PC-3 (cell line): ENCODE results near the gene RBAK. TPM values are rescaled to one million over a fixed set of nuclear protein-coding genes. Genes with fewer than 3 reads are reported as not detected.
"Not testable (repeated sequence)": the region's sequence is repeated elsewhere in the genome, so short reads cannot be mapped to it uniquely, and the experiment has no call there.

Experiments used
- ATAC-seq: fragments of 200-7000 bp; cut with Tn5 transposase; 2 replicates; pipeline ENCODE4 v1.9.1; 2020; ENCODE audit warnings: mild to moderate bottlenecking, moderate library complexity
- BruUV-seq: library from RNA; stranded (reverse); fragments of 400-500 nt; replicated peaks from 2 replicates; lab custom pipeline; 2021; lab: Mats Ljungman, UMichigan
- CTCF ChIA-PET: fragments of 300-600 bp; sonication (Branson Sonifier 250); formaldehyde crosslinking; loops from one replicate; lab custom pipeline; 2022; ENCODE audit warnings: antibody characterized with exemption; lab: Charles Lee
- POLR2A ChIA-PET: fragments of 300-600 bp; sonication (Branson Sonifier 250); formaldehyde crosslinking; loops from one replicate; lab custom pipeline; 2022; ENCODE audit warnings: antibody characterized with exemption; ENCODE audit not compliant: unreplicated experiment; lab: Charles Lee
- DNase-seq: peaks from one replicate; pipeline ENCODE4 v3.0.0-alpha.2; 2015
- H2AFZ ChIP-seq: fragments of 300-600 bp; sonication (generic); 2 replicates; pipeline ENCODE4 v1.6.0; 2016; ENCODE audit warnings: antibody characterized with exemption, low read length
- H3F3A ChIP-seq: fragments of 300-600 bp; sonication (generic); one replicate; pipeline ENCODE4 v1.6.0; 2017; ENCODE audit warnings: antibody characterized with exemption, low read length, control low read depth, mild to moderate bottlenecking; ENCODE audit not compliant: unreplicated experiment
- H3K27ac ChIP-seq: fragments of 300-600 bp; sonication (generic); 2 replicates; pipeline ENCODE4 v1.5.1; 2016; ENCODE audit warnings: mild to moderate bottlenecking, low read length
- H3K27me3 ChIP-seq: fragments of 300-600 bp; sonication (generic); 2 replicates; pipeline ENCODE4 v1.6.1; 2016; ENCODE audit warnings: low read length, mixed read lengths
- H3K36me3 ChIP-seq: fragments of 300-600 bp; sonication (generic); 2 replicates; pipeline ENCODE4 v1.6.1; 2016; ENCODE audit warnings: low read depth, mixed run types, low read length, mixed read lengths
- H3K4me1 ChIP-seq: fragments of 300-600 bp; sonication (generic); 2 replicates; pipeline ENCODE4 v1.5.1; 2016; ENCODE audit warnings: low read length; ENCODE audit not compliant: insufficient read depth
- H3K4me2 ChIP-seq: fragments of 300-600 bp; sonication (generic); 2 replicates; pipeline ENCODE4 v1.6.0; 2016; ENCODE audit warnings: low read length
- H3K4me3 ChIP-seq: fragments of 300-600 bp; sonication (generic); 2 replicates; pipeline ENCODE4 v1.5.1; 2016; ENCODE audit warnings: mild to moderate bottlenecking, low read length, mixed read lengths
- H3K79me2 ChIP-seq: fragments of 300-600 bp; sonication (generic); 2 replicates; pipeline ENCODE4 v1.6.1; 2017; ENCODE audit warnings: low read length, mixed read lengths
- H3K9ac ChIP-seq: fragments of 300-600 bp; sonication (generic); 2 replicates; pipeline ENCODE4 v1.6.0; 2016; ENCODE audit warnings: mild to moderate bottlenecking, low read length
- H3K9me2 ChIP-seq: fragments of 300-600 bp; sonication (generic); replicated peaks from 2 replicates; pipeline ENCODE4 v1.6.1; 2016; ENCODE audit warnings: mixed run types, low read length, mixed read lengths
- H3K9me3 ChIP-seq: fragments of 300-600 bp; sonication (generic); 2 replicates; pipeline ENCODE4 v1.6.1; 2016; ENCODE audit warnings: low read length, mixed read lengths
- H4K20me1 ChIP-seq: fragments of 300-600 bp; sonication (generic); 2 replicates; pipeline ENCODE4 v1.6.1; 2016; ENCODE audit warnings: low read length, mixed read lengths
- EZH2 ChIP-seq: fragments of 300-600 bp; sonication (generic); IDR thresholded peaks from one replicate; pipeline ENCODE4 v1.6.1; 2017; ENCODE audit warnings: antibody characterized with exemption, mild to moderate bottlenecking, low read length; ENCODE audit not compliant: unreplicated experiment
- EZH2phosphoT487 ChIP-seq: fragments of 300-600 bp; sonication (generic); IDR thresholded peaks from 2 replicates; pipeline ENCODE4 v1.6.1; 2018; ENCODE audit warnings: mild to moderate bottlenecking, antibody characterized with exemption, low read length, borderline replicate concordance
- intact Hi-C: fragments of 100-400 bp; cut with micrococcal nuclease; formaldehyde crosslinking; loops from 2 replicates; pipeline ENCODE4 v1.9.0; 2023
- total RNA-seq: library from RNA; depleted of rRNA; stranded (reverse); fragments of >200 nt; gene quantifications from 2 replicates; pipeline ENCODE4 v1.2.3, GENCODE V29; 2014
- TF ChIP-seq, protein P1 (sequence below): fragments of 300-600 bp; sonication (generic); conservative IDR thresholded peaks from 2 replicates; pipeline ENCODE4 v1.5.1; 2017; ENCODE audit warnings: antibody characterized with exemption, low read depth, mild to moderate bottlenecking, low read length

RBAK gene
- total RNA-seq, 1 experiment from 2014 or later = 7.0 TPM

DNA sequence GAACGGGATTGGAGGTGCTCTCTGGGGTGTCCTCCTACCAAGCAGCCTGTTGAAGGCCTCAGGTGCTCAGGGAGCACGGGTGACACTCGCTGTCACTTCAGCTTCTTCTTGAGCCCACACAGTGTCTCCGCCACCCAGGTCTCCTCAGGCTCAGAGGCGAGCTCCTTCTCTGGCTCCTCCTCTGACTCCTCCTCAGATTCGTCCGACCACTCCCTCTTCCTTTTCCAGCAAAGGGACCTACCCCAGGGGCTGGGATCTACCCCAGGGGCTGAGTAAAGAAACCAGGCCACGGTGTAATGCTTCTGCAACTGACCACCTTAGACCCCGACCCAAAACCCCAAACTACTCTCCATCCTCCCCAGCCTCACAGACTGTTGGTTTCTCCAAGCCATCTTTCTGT lies 9.2 kb upstream of the RBAK start:
- Histone ChIP-seq H3K79me2 (no peaks in the 10 kb centered on the region), H3K9me3 (no peaks in the 10 kb centered on the region), H3K4me2 (no peak overlapping the region), H3F3A (no peaks in the 10 kb centered on the region), H3K9me2 (no peaks in the 10 kb centered on the region), H3K36me3 (no peaks in the 10 kb centered on the region), H3K4me3 (no peak overlapping the region), H3K9ac (no peak overlapping the region), H4K20me1 (no peaks in the 10 kb centered on the region), H2AFZ (no peak overlapping the region), H3K27me3 (no peaks in the 10 kb centered on the region), H3K4me1 (no peaks in the 10 kb centered on the region), H3K27ac (no peak overlapping the region)
- no peak for TF ChIP-seq EZH2
- no peak for TF ChIP-seq EZH2phosphoT487
- TF ChIP-seq, protein P1, sequence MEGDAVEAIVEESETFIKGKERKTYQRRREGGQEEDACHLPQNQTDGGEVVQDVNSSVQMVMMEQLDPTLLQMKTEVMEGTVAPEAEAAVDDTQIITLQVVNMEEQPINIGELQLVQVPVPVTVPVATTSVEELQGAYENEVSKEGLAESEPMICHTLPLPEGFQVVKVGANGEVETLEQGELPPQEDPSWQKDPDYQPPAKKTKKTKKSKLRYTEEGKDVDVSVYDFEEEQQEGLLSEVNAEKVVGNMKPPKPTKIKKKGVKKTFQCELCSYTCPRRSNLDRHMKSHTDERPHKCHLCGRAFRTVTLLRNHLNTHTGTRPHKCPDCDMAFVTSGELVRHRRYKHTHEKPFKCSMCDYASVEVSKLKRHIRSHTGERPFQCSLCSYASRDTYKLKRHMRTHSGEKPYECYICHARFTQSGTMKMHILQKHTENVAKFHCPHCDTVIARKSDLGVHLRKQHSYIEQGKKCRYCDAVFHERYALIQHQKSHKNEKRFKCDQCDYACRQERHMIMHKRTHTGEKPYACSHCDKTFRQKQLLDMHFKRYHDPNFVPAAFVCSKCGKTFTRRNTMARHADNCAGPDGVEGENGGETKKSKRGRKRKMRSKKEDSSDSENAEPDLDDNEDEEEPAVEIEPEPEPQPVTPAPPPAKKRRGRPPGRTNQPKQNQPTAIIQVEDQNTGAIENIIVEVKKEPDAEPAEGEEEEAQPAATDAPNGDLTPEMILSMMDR = no peak
- ATAC-seq (no peak), DNase-seq (no peak)
- no TSS peak for BruUV-seq
- ChIA-PET CTCF (no interaction called here), POLR2A (no interaction called here)
- intact Hi-C loops = no loop called here

DNA sequence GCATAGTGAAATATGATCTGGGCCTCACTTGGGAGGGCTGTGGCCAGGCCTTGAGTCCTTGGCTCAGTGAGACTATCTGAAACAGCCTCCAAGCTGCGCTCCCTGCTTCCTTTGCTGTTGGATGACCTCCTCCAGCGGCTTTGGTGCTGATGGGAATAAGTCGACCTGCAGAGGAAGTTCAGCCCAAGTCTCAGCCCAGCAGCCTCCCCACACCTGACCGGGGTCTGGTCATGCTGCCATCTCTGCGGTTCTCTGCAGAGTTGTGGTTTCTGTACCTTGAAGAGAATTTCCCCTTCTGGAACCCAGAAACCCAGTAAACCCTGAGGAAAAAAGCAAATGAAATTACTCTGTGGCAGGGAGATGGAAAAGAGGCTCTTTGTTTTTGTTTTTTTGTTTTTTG lies 4.6 kb upstream of the RBAK start:
- TF ChIP-seq EZH2phosphoT487 = no peak
- no peak for TF ChIP-seq EZH2
- TF ChIP-seq, protein P1 = no peak
- no peak overlapping the region for H3K4me3 ChIP-seq
- intact Hi-C loops = no loop called here
- peaks cover 4% of the 10 kb centered on the region for H3K79me2 ChIP-seq
- no peaks in the 10 kb centered on the region for H3K4me1 ChIP-seq
- H3K9me3 ChIP-seq = no peaks in the 10 kb centered on the region
- no peak overlapping the region for H3K27ac ChIP-seq
- no peaks in the 10 kb centered on the region for H3F3A ChIP-seq
- no peaks in the 10 kb centered on the region for H3K9me2 ChIP-seq
- ATAC-seq = no peak
- H3K4me2 ChIP-seq = no peak overlapping the region
- no TSS peak for BruUV-seq
- H3K36me3 ChIP-seq = no peaks in the 10 kb centered on the region
- H2AFZ ChIP-seq = no peak overlapping the region
- H3K9ac ChIP-seq = no peak overlapping the region
- H4K20me1 ChIP-seq = no peaks in the 10 kb centered on the region
- no peak for DNase-seq
- no peaks in the 10 kb centered on the region for H3K27me3 ChIP-seq
- POLR2A ChIA-PET = no interaction called here
- CTCF ChIA-PET = no interaction called here

DNA sequence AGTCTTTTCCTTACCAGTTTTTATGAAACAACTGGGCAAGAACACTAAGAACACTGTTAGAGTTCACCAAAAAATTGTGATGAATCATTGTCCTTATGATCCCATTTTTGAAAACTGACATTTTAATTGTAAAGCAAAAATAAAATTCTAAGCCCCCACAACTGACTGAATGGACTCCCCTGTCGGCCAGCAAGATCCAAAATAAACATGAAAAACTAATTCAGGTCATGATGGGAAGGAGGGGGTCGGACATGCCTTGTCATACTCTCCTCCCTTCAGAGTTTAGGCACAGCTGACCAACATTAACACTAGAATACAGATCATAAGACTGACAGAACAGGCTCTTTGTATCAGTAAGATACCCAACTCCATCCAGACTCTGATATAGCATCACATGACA lies 2.0 kb upstream of the RBAK start:
- CTCF ChIA-PET = no interaction called here
- Histone ChIP-seq H3K79me2 (peaks cover 17% of the 10 kb centered on the region), H3K9ac (no peak overlapping the region), H3K27me3 (no peaks in the 10 kb centered on the region), H3K4me3 (no peak overlapping the region), H3F3A (no peaks in the 10 kb centered on the region), H3K4me2 (no peak overlapping the region), H3K9me2 (no peaks in the 10 kb centered on the region), H3K27ac (no peak overlapping the region), H2AFZ (no peak overlapping the region), H4K20me1 (no peaks in the 10 kb centered on the region), H3K36me3 (no peaks in the 10 kb centered on the region), H3K4me1 (no peaks in the 10 kb centered on the region), H3K9me3 (no peaks in the 10 kb centered on the region)
- BruUV-seq = no TSS peak
- ATAC-seq = no peak
- POLR2A ChIA-PET = no interaction called here
- no peak for DNase-seq
- TF ChIP-seq EZH2phosphoT487 (no peak), EZH2 (no peak)
- TF ChIP-seq, protein P1 = no peak
- intact Hi-C loops = no loop called here

DNA sequence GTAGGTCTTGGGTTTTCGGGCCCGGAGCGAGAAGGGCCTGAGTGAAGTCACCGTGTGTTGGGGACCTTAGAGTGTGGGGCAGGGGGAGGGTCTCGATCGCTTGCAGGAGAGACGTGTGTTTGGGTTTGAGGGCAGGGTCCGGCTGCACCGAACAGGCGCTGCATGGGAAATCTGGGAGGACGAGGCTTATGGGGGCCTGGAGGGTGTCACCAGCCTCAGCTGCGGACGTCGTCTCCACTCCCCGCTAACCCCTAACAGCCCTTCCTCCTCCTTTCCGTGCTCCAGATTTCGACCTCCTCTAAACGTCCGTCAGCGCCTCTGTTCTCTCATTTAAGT lies 705 bp downstream of the RBAK start:
- peaks cover 17% of the 10 kb centered on the region for H3K79me2 ChIP-seq
- H3K9me3 ChIP-seq, ATAC-seq, H3K9me2 ChIP-seq, POLR2A ChIA-PET, BruUV-seq, H3K4me1 ChIP-seq, intact Hi-C loops, DNase-seq, CTCF ChIA-PET, H4K20me1 ChIP-seq, H3F3A ChIP-seq, H3K27me3 ChIP-seq: not testable (repeated sequence)
- peak overlapping the region; percentile 94 for H3K9ac ChIP-seq
- peak overlapping the region; percentile 72 for H3K4me2 ChIP-seq
- H3K27ac ChIP-seq = 0 out of 2 replicates have a peak overlapping the region, but pooled peaks have one; percentile 36
- H3K36me3 ChIP-seq = peaks cover 26% of the 10 kb centered on the region
- H3K4me3 ChIP-seq = peak overlapping the region; percentile 77
- peak overlapping the region; percentile 98; the same call in 1 of the 2 replicates for H2AFZ ChIP-seq
